HepG2 (cell line): ENCODE measurements around the gene MXRA8. TPM values are rescaled to one million over a fixed set of nuclear protein-coding genes. Genes with fewer than 3 reads are reported as not detected.
A peak's percentile ranks its signal among the peaks of the same experiment; 100 is the strongest.

ENCODE experiments used
- LCORL ChIP-seq, 2 experiments: fragments of 450-650 bp in 1 of 2; sonication (generic) in 1 of 2; formaldehyde crosslinking in 1 of 2; IDR thresholded peaks; 2 replicates each; pipeline versions ENCODE4 v1.5.0 to v1.6.1; 2017 to 2020; ENCODE audit warnings: antibody characterized with exemption in 1 of 2, missing genetic modification reagents in 1 of 2
- MLLT10 ChIP-seq: sonication (generic); formaldehyde crosslinking; IDR thresholded peaks from 2 replicates; pipeline ENCODE4 v1.4.0; 2020; ENCODE audit warnings: missing genetic modification reagents
- PAF1 ChIP-seq: IDR thresholded peaks from 2 replicates; pipeline ENCODE4 v1.6.1; 2016; ENCODE audit warnings: missing genetic modification reagents, missing compliant biosample characterization
- PHF20 ChIP-seq: sonication (generic); formaldehyde crosslinking; IDR thresholded peaks from 2 replicates; pipeline ENCODE4 v1.5.0; 2020; ENCODE audit warnings: mild to moderate bottlenecking, missing genetic modification reagents
- RFXANK ChIP-seq: IDR thresholded peaks from 2 replicates; pipeline ENCODE4 v1.6.1; 2016
- SP4 ChIP-seq: sonication (generic); formaldehyde crosslinking; IDR thresholded peaks from 2 replicates; pipeline ENCODE4 v1.8.1; 2023; ENCODE audit warnings: mild to moderate bottlenecking, missing genetic modification reagents
- TFDP1 ChIP-seq: IDR thresholded peaks from 2 replicates; pipeline ENCODE4 v1.6.1; 2016; ENCODE audit warnings: missing compliant biosample characterization, missing genetic modification reagents, borderline replicate concordance
- ZFP41 ChIP-seq: sonication (generic); formaldehyde crosslinking; IDR thresholded peaks from 2 replicates; pipeline ENCODE4 v1.4.0; 2020; ENCODE audit warnings: mild to moderate bottlenecking, missing genetic modification reagents, borderline replicate concordance
- ZMYM2 ChIP-seq: sonication (generic); formaldehyde crosslinking; IDR thresholded peaks from 2 replicates; pipeline ENCODE4 v1.8.0; 2022; ENCODE audit warnings: mild to moderate bottlenecking, missing genetic modification reagents
- ZMYM3 ChIP-seq: sonication (generic); formaldehyde crosslinking; IDR thresholded peaks from 2 replicates; pipeline ENCODE4 v1.5.1; 2020; ENCODE audit warnings: mild to moderate bottlenecking, missing genetic modification reagents
- ZNF17 ChIP-seq: sonication (generic); formaldehyde crosslinking; IDR thresholded peaks from 2 replicates; pipeline ENCODE4 v1.5.0; 2020; ENCODE audit warnings: mild to moderate bottlenecking, missing genetic modification reagents
- ZNF574 ChIP-seq: sonication (generic); formaldehyde crosslinking; IDR thresholded peaks from 2 replicates; pipeline ENCODE4 v1.4.0; 2020; ENCODE audit warnings: missing genetic modification reagents
- ZNF607 ChIP-seq: sonication (generic); formaldehyde crosslinking; IDR thresholded peaks from 2 replicates; pipeline ENCODE4 v1.5.1; 2020; ENCODE audit warnings: missing genetic modification reagents, mild to moderate bottlenecking, borderline replicate concordance
- polyA plus RNA-seq, 8 experiments: library from polyadenylated mRNA; depleted of rRNA in 3 of 8; stranded (reverse) in 7 of 8; unstranded in 1 of 8; fragments of >200 nt; fragmentation: Illumina TruSeq in 4 of 8; extraction: Trizol in 4 of 8; gene quantifications; 2 replicates each; pipeline versions ENCODE4 v1.2.1 to v1.2.3, GENCODE V29; 2011 to 2016; ENCODE audit warnings: low read depth in 4 of 8, missing spikeins in 1 of 8, mixed read lengths in 1 of 8; ENCODE audit not compliant: insufficient read depth in 1 of 8
- total RNA-seq, 5 experiments: library from RNA; depleted of rRNA; stranded (reverse); fragments of >200 nt; fragmentation: Illumina TruSeq; extraction: Trizol; gene quantifications; 2 replicates each; pipeline ENCODE4 v1.2.3, GENCODE V29; 2016; ENCODE audit warnings: low read depth in 1 of 5
- TF ChIP-seq, protein P1 (sequence below): sonication (generic); formaldehyde crosslinking; IDR thresholded peaks from 2 replicates; pipeline ENCODE4 v1.4.0; 2020; ENCODE audit warnings: mild to moderate bottlenecking, missing genetic modification reagents, borderline replicate concordance
- TF ChIP-seq, protein P2 (sequence below): conservative IDR thresholded peaks from 2 replicates; pipeline ENCODE4 v1.6.1; 2018; ENCODE audit warnings: missing genetic modification reagents
- TF ChIP-seq, protein P3 (sequence below): sonication (generic); formaldehyde crosslinking; conservative IDR thresholded peaks from 2 replicates; pipeline ENCODE4 v1.8.0; 2022; ENCODE audit warnings: low read depth, missing genetic modification reagents

MXRA8 gene
- total and polyA plus RNA-seq, 2 of the 13 experiments (the other 11 are each of a cell fraction or from before 2014, with no cell fraction given): 19.8 to 44.8 TPM

DNA sequence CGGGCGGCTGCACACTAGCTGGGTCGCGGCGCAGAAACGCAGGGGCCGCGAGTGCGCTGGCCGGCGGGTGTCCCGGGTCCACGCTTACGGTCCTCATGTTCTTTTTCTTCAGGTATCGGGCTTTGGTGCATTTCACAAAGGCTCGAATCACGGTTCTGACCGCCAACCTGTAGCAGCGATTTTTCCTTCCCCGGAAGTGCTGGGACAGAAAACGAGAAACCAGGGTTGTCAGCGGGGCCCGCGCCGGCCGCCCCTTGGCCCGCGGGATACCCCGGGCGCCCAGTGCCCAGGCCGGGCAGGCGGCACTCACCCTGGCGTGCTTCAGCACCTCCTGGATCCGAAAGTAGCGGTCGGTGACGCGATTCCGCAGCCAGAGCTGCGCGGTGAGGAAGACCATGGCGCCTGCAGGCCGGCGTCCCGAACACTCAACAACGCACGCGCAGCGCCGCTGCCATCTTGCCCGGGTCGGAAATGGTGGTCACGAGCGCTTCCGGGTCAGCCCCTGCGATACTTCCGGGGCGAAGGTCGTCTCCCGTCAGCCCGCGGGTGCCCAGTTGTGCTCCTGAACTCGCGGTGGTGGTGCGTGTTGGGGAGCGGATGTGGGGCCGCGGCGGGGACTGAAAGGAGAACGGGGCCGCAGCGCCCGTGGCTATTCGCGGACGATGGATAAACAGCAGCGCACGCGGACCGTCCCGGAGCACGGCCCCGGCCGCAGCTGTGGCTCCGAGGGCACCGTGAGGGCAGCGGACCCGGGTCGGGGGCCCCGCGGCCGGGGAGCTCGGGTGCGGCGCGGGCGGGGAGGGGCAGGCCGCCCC lies 48.7 kb upstream of the MXRA8 start, which contains the start of gene MRPL20 (continued):
- TF ChIP-seq PAF1 (CRISPR knock-in tag) (no peak), ZFP41 (no peak), LCORL (IDR thresholded peaks at IDR 0.05) (no peak), LCORL (CRISPR knock-in tag; IDR thresholded peaks at IDR 0.05) (peak; percentile 87), RFXANK (CRISPR knock-in tag) (no peak), ZNF607 (CRISPR knock-in tag) (0 out of 2 replicates have a peak, but pooled peaks have one; percentile 56), ZMYM3 (0 out of 2 replicates have a peak, but pooled peaks have one; percentile 17), TFDP1 (CRISPR knock-in tag) (peak; percentile 70; the same call in 1 of the 2 replicates), ZMYM2 (CRISPR knock-in tag) (peak; percentile 31; the same call in 1 of the 2 replicates), ZNF574 (CRISPR knock-in tag) (peak; percentile 96), PHF20 (CRISPR knock-in tag) (peak; percentile 98), SP4 (CRISPR knock-in tag) (peak; percentile 48), MLLT10 (CRISPR knock-in tag) (no peak), ZNF17 (CRISPR knock-in tag) (no peak)
- TF ChIP-seq, protein P1, sequence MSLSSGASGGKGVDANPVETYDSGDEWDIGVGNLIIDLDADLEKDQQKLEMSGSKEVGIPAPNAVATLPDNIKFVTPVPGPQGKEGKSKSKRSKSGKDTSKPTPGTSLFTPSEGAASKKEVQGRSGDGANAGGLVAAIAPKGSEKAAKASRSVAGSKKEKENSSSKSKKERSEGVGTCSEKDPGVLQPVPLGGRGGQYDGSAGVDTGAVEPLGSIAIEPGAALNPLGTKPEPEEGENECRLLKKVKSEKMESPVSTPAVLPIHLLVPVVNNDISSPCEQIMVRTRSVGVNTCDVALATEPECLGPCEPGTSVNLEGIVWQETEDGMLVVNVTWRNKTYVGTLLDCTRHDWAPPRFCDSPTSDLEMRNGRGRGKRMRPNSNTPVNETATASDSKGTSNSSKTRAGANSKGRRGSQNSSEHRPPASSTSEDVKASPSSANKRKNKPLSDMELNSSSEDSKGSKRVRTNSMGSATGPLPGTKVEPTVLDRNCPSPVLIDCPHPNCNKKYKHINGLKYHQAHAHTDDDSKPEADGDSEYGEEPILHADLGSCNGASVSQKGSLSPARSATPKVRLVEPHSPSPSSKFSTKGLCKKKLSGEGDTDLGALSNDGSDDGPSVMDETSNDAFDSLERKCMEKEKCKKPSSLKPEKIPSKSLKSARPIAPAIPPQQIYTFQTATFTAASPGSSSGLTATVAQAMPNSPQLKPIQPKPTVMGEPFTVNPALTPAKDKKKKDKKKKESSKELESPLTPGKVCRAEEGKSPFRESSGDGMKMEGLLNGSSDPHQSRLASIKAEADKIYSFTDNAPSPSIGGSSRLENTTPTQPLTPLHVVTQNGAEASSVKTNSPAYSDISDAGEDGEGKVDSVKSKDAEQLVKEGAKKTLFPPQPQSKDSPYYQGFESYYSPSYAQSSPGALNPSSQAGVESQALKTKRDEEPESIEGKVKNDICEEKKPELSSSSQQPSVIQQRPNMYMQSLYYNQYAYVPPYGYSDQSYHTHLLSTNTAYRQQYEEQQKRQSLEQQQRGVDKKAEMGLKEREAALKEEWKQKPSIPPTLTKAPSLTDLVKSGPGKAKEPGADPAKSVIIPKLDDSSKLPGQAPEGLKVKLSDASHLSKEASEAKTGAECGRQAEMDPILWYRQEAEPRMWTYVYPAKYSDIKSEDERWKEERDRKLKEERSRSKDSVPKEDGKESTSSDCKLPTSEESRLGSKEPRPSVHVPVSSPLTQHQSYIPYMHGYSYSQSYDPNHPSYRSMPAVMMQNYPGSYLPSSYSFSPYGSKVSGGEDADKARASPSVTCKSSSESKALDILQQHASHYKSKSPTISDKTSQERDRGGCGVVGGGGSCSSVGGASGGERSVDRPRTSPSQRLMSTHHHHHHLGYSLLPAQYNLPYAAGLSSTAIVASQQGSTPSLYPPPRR: 0 out of 2 replicates have a peak, but pooled peaks have one; percentile 30
- TF ChIP-seq, protein P2, sequence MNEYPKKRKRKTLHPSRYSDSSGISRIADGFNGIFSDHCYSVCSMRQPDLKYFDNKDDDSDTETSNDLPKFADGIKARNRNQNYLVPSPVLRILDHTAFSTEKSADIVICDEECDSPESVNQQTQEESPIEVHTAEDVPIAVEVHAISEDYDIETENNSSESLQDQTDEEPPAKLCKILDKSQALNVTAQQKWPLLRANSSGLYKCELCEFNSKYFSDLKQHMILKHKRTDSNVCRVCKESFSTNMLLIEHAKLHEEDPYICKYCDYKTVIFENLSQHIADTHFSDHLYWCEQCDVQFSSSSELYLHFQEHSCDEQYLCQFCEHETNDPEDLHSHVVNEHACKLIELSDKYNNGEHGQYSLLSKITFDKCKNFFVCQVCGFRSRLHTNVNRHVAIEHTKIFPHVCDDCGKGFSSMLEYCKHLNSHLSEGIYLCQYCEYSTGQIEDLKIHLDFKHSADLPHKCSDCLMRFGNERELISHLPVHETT (CRISPR knock-in tag): peak; percentile 94
- TF ChIP-seq, protein P3, sequence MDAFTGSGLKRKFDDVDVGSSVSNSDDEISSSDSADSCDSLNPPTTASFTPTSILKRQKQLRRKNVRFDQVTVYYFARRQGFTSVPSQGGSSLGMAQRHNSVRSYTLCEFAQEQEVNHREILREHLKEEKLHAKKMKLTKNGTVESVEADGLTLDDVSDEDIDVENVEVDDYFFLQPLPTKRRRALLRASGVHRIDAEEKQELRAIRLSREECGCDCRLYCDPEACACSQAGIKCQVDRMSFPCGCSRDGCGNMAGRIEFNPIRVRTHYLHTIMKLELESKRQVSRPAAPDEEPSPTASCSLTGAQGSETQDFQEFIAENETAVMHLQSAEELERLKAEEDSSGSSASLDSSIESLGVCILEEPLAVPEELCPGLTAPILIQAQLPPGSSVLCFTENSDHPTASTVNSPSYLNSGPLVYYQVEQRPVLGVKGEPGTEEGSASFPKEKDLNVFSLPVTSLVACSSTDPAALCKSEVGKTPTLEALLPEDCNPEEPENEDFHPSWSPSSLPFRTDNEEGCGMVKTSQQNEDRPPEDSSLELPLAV (CRISPR knock-in tag): no peak
